GM12875 (cell line): ENCODE results near the gene ATG101.
A peak's percentile ranks its signal among the peaks of the same experiment; 100 is the strongest.

Source experiments
- H3K4me3 ChIP-seq: one replicate; pipeline ENCODE4 v1.5.1; 2011; ENCODE audit warnings: low read depth, low read length, control low read depth
- CTCF ChIP-seq: IDR thresholded peaks from 2 replicates; pipeline ENCODE4 v1.5.1; 2011; ENCODE audit warnings: low read depth, mild to moderate bottlenecking, control low read depth, inconsistent platforms, low read length, moderate library complexity, borderline replicate concordance; ENCODE audit not compliant: insufficient read depth

ATG101 gene

GRCh38 chr12:52063981-52064649, 5.7 kb upstream of the ATG101 start:
- no peak overlapping the region for H3K4me3 ChIP-seq
- TF ChIP-seq CTCF: no peak

DNA sequence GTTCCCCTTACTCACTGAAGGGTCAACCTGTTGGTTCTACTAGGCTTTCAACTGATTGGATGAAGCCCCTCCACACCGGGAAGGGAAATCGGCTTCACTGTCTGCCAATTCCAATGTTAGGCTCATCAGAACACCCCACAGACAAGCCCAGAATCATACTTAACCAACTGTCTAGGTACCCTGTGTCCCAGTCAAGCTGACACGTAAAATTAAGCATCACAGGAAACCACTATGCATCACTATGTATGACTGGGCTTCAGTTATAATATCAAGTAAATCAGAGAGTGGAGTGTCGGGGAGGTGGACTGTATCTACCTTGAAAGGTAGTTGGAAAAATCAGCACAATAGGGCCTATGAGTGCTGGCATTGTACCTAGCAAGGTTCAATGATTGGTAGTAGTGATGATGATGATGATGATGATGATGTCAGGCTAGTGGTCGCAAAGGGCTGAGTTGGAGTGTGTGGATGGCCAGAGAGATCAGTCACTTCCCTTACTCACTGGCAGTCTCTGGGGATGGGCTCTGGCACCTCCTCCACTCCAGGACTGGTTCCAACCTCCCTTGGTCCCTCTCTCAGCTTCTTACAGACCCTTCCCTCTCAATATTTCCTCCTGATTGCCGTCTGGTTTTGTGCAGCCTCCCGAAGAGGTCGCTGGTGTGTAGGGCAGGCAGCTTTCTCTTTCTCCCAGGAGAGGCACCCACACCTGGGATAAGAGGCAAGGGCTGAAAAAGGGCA, 3.3 kb upstream of the ATG101 start:
- TF ChIP-seq CTCF: no peak
- no peak overlapping the region for H3K4me3 ChIP-seq

- no peak for TF ChIP-seq CTCF
- H3K4me3 ChIP-seq: no peak overlapping the region
Measured at GRCh38 chr12:52067081-52067374, 2.8 kb upstream of the ATG101 start.

- 0 out of 2 replicates have a peak, but pooled peaks have one; percentile 4 for TF ChIP-seq CTCF
- H3K4me3 ChIP-seq: peak overlapping the region; percentile 96
Measured at GRCh38 chr12:52070185-52070925, 577 bp downstream of the ATG101 start.

- no peak overlapping the region for H3K4me3 ChIP-seq
- TF ChIP-seq CTCF: no peak
Measured at GRCh38 chr12:52073531-52074381, 4.0 kb downstream of the ATG101 start.

- no peak overlapping the region for H3K4me3 ChIP-seq
- no peak for TF ChIP-seq CTCF
Measured at GRCh38 chr12:52074971-52075724, 5.4 kb downstream of the ATG101 start.
